ENCODE data around the gene SCG3.

DNA sequence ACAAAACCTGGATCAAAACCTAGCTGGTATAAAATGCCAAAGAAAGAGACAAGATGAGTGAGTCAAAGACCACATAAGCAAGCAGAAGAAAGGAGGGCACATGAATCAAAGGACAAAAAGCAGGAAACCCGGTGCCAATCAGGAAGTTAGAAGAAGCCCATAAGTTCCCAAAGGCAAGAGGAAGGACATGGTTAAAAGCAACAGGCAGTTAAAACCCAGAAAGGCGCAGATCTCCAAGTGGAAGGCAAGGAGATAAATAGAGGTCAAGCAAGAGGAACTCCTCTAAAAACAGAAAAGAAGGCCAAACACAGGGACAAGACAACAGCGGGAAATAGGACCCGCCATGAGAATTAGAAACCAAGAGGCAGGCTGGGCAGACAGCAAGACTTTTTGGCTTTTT lies 74.5 kb downstream of the SCG3 start:
- TF ChIP-seq, protein P1, sequence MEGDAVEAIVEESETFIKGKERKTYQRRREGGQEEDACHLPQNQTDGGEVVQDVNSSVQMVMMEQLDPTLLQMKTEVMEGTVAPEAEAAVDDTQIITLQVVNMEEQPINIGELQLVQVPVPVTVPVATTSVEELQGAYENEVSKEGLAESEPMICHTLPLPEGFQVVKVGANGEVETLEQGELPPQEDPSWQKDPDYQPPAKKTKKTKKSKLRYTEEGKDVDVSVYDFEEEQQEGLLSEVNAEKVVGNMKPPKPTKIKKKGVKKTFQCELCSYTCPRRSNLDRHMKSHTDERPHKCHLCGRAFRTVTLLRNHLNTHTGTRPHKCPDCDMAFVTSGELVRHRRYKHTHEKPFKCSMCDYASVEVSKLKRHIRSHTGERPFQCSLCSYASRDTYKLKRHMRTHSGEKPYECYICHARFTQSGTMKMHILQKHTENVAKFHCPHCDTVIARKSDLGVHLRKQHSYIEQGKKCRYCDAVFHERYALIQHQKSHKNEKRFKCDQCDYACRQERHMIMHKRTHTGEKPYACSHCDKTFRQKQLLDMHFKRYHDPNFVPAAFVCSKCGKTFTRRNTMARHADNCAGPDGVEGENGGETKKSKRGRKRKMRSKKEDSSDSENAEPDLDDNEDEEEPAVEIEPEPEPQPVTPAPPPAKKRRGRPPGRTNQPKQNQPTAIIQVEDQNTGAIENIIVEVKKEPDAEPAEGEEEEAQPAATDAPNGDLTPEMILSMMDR (IDR thresholded peaks at IDR 0.05), result no peak
- TF ChIP-seq POLR2A (IDR thresholded peaks at IDR 0.05) (no peak), POLR2AphosphoS5 (IDR thresholded peaks at IDR 0.05; ENCODE audit: insufficient read depth in 1 of 2, low read depth in 1 of 2) (no peak)

Measured in vagina (tissue), 2 donors.